Naive B cell (primary cell): ENCODE data around the gene MGAM2. TPM values are rescaled to one million over a fixed set of nuclear protein-coding genes. Genes with fewer than 3 reads are reported as not detected.
"Not testable (repeated sequence)": the region's sequence is repeated elsewhere in the genome, so short reads cannot be mapped to it uniquely, and the experiment has no call there.

Source experiments
- ATAC-seq, 2 donors: fragments of 150-1000 bp; cut with Tn5 transposase; 2 replicates each; pipeline ENCODE4 v1.10.0; 2021; ENCODE audit warnings: low read depth in 2 of 2, mild to moderate bottlenecking in 2 of 2, moderate library complexity in 2 of 2
- DNase-seq: peaks from one replicate; pipeline ENCODE4 v3.0.0; 2022
- H3K27ac Mint-ChIP-seq, 6 donors: one replicate each; pipeline ENCODE4 v1.8.0; 2020 to 2022; ENCODE audit warnings: mild to moderate bottlenecking in 6 of 6, mixed read lengths in 6 of 6, moderate library complexity in 5 of 6, inconsistent platforms in 2 of 6
- H3K27me3 Mint-ChIP-seq, 3 donors: one replicate each; pipeline ENCODE4 v1.8.0; 2021 to 2022; ENCODE audit warnings: mixed read lengths in 3 of 3, mild to moderate bottlenecking in 1 of 3
- H3K36me3 Mint-ChIP-seq, 2 donors: one replicate each; pipeline ENCODE4 v1.8.0; 2020 to 2022; ENCODE audit warnings: mixed read lengths in 2 of 2, inconsistent platforms in 1 of 2, mild to moderate bottlenecking in 1 of 2
- H3K4me1 Mint-ChIP-seq, 3 donors: one replicate each; pipeline ENCODE4 v1.8.0; 2020 to 2022; ENCODE audit warnings: mixed read lengths in 3 of 3, inconsistent platforms in 1 of 3, mild to moderate bottlenecking in 1 of 3, moderate library complexity in 1 of 3
- H3K4me3 Mint-ChIP-seq, 8 donors: one replicate each; pipeline ENCODE4 v1.8.0; 2020 to 2022; ENCODE audit warnings: mild to moderate bottlenecking in 8 of 8, mixed read lengths in 8 of 8, moderate library complexity in 8 of 8, inconsistent platforms in 2 of 8
- H3K9me3 Mint-ChIP-seq, 7 donors: one replicate each; pipeline ENCODE4 v1.8.0; 2020 to 2022; ENCODE audit warnings: mixed read lengths in 7 of 7, mild to moderate bottlenecking in 5 of 7, inconsistent platforms in 2 of 7, moderate library complexity in 1 of 7
- polyA plus RNA-seq, 6 donors: library from polyadenylated mRNA; unstranded; fragments of 300-500 nt; fragmentation: Illumina TruSeq; gene quantifications; one replicate each; pipeline ENCODE4 v1.2.3, GENCODE V29; 2021; ENCODE audit warnings: low read depth in 6 of 6

The MGAM2 gene
- polyA plus RNA-seq, 6 donors from 2014 or later, result not detected

GRCh38 chr7:142101794-142102193 lies 9.7 kb upstream of the MGAM2 start:
- H3K27ac Mint-ChIP-seq, ATAC-seq, H3K27me3 Mint-ChIP-seq, H3K9me3 Mint-ChIP-seq, H3K4me3 Mint-ChIP-seq, H3K4me1 Mint-ChIP-seq, DNase-seq, H3K36me3 Mint-ChIP-seq: not testable (repeated sequence)

GRCh38 chr7:142104550-142105527 lies 6.7 kb upstream of the MGAM2 start:
- Mint-ChIP-seq H3K27ac (no peak overlapping the region), H3K4me3 (no peak overlapping the region), H3K4me1 (peaks cover 0 to 2% (median 0%) of the 10 kb centered on the region in 3 donors), H3K36me3 (no peaks in the 10 kb centered on the region), H3K9me3 (no peaks in the 10 kb centered on the region), H3K27me3 (peaks cover 0 to 6% (median 4%) of the 10 kb centered on the region in 3 donors)
- no peak for ATAC-seq
- no peak for DNase-seq

GRCh38 chr7:142108728-142109505 lies 2.6 kb upstream of the MGAM2 start:
- DNase-seq, result no peak
- Mint-ChIP-seq H3K27me3 (peaks cover 4 to 17% (median 11%) of the 10 kb centered on the region in 3 donors), H3K36me3 (no peaks in the 10 kb centered on the region), H3K9me3 (no peaks in the 10 kb centered on the region), H3K4me1 (peaks cover 0 to 2% (median 0%) of the 10 kb centered on the region in 3 donors), H3K4me3 (no peak overlapping the region), H3K27ac (no peak overlapping the region)
- no peak for ATAC-seq

DNA sequence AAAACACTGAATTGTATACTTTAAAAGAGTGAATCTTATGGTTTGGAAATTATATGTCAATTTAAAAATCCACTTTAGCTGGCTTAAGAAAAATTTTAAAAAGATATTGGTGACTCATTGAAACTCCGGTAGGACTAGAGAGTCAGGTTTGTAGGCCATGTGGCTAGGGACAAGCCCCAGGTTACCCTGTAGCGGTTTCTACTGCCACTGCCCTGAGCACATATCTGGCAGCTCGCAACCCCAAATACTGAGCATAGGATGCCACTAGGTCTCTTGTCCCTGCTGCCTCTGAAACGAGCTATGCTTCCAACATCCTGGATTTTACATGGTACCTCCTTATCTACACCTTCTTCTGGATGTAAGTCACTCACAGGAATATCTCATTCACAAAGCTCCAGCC lies 1.4 kb upstream of the MGAM2 start:
- ATAC-seq, result no peak
- no peak overlapping the region for H3K4me3 Mint-ChIP-seq
- no peaks in the 10 kb centered on the region for H3K36me3 Mint-ChIP-seq
- H3K9me3 Mint-ChIP-seq, result no peaks in the 10 kb centered on the region
- no peak for DNase-seq
- H3K4me1 Mint-ChIP-seq, result no peaks in the 10 kb centered on the region
- no peak overlapping the region for H3K27ac Mint-ChIP-seq
- peaks cover 4 to 17% (median 11%) of the 10 kb centered on the region in 3 donors for H3K27me3 Mint-ChIP-seq

- Mint-ChIP-seq H3K36me3 (no peaks in the 10 kb centered on the region), H3K27me3 (peaks cover 4 to 17% (median 11%) of the 10 kb centered on the region in 3 donors), H3K4me1 (no peaks in the 10 kb centered on the region), H3K27ac (no peak overlapping the region), H3K4me3 (no peak overlapping the region), H3K9me3 (no peaks in the 10 kb centered on the region)
- DNase-seq (no peak), ATAC-seq (no peak)
Observed at GRCh38 chr7:142110638-142111037, 880 bp upstream of the MGAM2 start.

- no peak overlapping the region for H3K4me3 Mint-ChIP-seq
- no peaks in the 10 kb centered on the region for H3K9me3 Mint-ChIP-seq
- ATAC-seq, result no peak
- H3K4me1 Mint-ChIP-seq, result no peaks in the 10 kb centered on the region
- no peaks in the 10 kb centered on the region for H3K36me3 Mint-ChIP-seq
- H3K27me3 Mint-ChIP-seq, result peaks cover 4 to 17% (median 11%) of the 10 kb centered on the region in 3 donors
- no peak for DNase-seq
- H3K27ac Mint-ChIP-seq, result no peak overlapping the region
Observed at GRCh38 chr7:142112086-142112485, 568 bp downstream of the MGAM2 start.

- ATAC-seq, result no peak
- Mint-ChIP-seq H3K36me3 (no peaks in the 10 kb centered on the region), H3K4me3 (no peak overlapping the region), H3K4me1 (no peaks in the 10 kb centered on the region), H3K27ac (no peak overlapping the region), H3K27me3 (peaks cover 4 to 17% (median 9%) of the 10 kb centered on the region in 3 donors), H3K9me3 (no peaks in the 10 kb centered on the region)
- no peak for DNase-seq
Observed at GRCh38 chr7:142114207-142114606, 2.7 kb downstream of the MGAM2 start.

GRCh38 chr7:142120524-142120923 lies 9.0 kb downstream of the MGAM2 start:
- no peaks in the 10 kb centered on the region for H3K9me3 Mint-ChIP-seq
- no peaks in the 10 kb centered on the region for H3K36me3 Mint-ChIP-seq
- ATAC-seq (no peak), DNase-seq (no peak)
- no peak overlapping the region for H3K4me3 Mint-ChIP-seq
- peaks cover 0 to 5% (median 0%) of the 10 kb centered on the region in 3 donors for H3K27me3 Mint-ChIP-seq
- no peaks in the 10 kb centered on the region for H3K4me1 Mint-ChIP-seq
- H3K27ac Mint-ChIP-seq, result no peak overlapping the region

- no peak overlapping the region for H3K4me3 Mint-ChIP-seq
- H3K27ac Mint-ChIP-seq, result no peak overlapping the region
- peaks cover 0 to 7% (median 0%) of the 10 kb centered on the region in 7 donors for H3K9me3 Mint-ChIP-seq
- no peak for DNase-seq
- ATAC-seq, result no peak
- H3K4me1 Mint-ChIP-seq, result no peaks in the 10 kb centered on the region
- H3K27me3 Mint-ChIP-seq, result peaks cover 0 to 12% (median 5%) of the 10 kb centered on the region in 3 donors
- no peaks in the 10 kb centered on the region for H3K36me3 Mint-ChIP-seq
Observed at GRCh38 chr7:142123184-142123583, 11.7 kb downstream of the MGAM2 start.

DNA sequence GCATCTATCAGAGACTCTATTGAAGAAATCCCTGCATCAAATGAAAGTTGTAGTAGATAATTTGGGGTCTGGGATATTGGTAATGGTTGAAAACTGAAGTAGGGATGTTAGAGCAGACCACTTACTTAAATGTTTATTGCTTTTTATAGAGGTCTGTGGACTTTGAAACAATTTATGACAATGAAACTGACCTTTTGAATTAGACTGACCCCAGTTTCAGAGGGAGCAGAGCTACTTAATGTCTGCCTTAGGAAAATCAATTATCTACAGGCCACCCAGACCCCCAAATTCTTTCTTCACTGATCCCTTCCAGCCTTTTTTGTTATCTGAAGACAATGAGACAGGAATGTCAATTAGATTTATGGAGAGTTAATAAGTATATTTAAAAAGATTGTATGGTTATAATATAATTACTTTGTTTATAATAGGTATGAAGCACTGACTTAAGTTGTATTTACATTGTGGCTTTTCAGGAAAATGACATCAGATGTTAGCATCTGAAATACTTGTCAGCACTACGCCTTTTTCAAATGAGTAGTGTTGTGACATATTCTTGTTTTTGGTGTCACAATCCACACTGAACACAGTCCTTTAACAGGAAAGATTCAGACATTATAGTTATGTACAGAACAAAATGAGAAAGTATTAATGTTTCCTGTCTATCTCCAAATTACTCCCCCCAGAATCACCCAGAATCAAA lies 13.9 kb downstream of the MGAM2 start:
- ATAC-seq, result no peak
- peaks cover 5 to 12% (median 6%) of the 10 kb centered on the region in 3 donors for H3K27me3 Mint-ChIP-seq
- H3K9me3 Mint-ChIP-seq, result peaks cover 0 to 7% (median 0%) of the 10 kb centered on the region in 7 donors
- H3K27ac Mint-ChIP-seq, result no peak overlapping the region
- no peaks in the 10 kb centered on the region for H3K4me1 Mint-ChIP-seq
- no peaks in the 10 kb centered on the region for H3K36me3 Mint-ChIP-seq
- H3K4me3 Mint-ChIP-seq, result no peak overlapping the region
- DNase-seq, result no peak

- DNase-seq, result no peak
- Mint-ChIP-seq H3K4me3 (no peak overlapping the region), H3K27ac (no peak overlapping the region), H3K9me3 (peaks cover 0 to 7% (median 0%) of the 10 kb centered on the region in 7 donors), H3K36me3 (no peaks in the 10 kb centered on the region), H3K27me3 (peaks cover 6 to 12% (median 11%) of the 10 kb centered on the region in 3 donors), H3K4me1 (no peaks in the 10 kb centered on the region)
- ATAC-seq, result no peak
Observed at GRCh38 chr7:142130267-142130666, 18.7 kb downstream of the MGAM2 start.

DNA sequence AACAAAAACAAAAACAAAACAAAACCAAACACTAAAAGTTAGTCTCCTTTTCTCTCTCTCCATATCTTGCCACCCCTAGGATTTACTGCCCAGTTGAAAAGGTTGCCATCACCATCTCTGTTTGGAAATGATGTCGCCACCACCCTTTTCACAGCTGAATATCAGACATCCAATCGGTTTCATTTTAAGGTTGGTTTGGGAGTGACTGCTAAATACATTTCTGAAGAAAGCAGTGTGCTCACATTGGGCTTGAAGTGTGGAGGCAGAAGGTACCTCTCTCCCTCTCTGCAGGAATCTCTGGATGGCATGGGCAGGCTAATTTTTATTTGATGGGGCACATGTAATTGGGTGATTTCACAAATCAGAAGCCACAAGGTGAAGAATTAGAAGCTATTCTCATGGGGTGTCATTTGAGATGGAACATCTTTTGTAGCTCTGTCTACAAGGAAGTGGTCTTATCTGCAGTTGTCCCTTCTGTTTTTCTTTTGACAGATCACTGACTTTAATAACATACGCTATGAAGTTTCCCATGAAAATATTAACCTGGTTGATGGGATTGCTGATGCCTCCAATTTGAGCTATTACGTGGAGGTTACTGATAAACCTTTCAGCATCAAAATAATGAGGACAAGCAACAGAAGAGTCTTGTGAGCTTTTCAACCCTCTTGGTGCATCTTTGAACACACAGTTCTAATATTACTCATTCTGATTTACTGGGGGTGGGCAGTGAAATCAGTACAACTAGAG lies 20.1 kb downstream of the MGAM2 start:
- Mint-ChIP-seq H3K27ac (no peak overlapping the region), H3K36me3 (no peaks in the 10 kb centered on the region), H3K9me3 (peaks cover 0 to 7% (median 0%) of the 10 kb centered on the region in 7 donors), H3K27me3 (peaks cover 6 to 12% (median 11%) of the 10 kb centered on the region in 3 donors), H3K4me3 (no peak overlapping the region), H3K4me1 (no peaks in the 10 kb centered on the region)
- DNase-seq (no peak), ATAC-seq (no peak)

DNA sequence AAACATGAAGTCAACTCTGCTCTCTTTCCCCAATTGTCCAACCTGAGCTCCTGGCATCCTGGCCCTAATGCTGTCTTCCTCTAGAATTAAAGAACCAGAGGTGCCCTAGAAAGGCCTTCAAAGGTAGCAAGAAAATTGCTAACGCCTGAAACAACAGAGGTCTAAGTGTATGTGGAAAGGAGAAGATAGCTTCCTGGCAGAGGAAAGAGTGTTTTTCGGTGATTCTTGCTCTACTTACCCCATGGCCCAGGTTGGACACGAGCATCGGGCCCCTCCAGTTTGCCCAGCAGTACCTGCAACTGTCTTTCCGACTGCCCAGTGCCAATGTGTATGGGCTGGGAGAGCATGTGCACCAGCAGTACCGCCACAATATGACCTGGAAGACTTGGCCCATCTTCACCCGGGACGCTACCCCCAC lies 22.2 kb downstream of the MGAM2 start:
- DNase-seq, result no peak
- no peaks in the 10 kb centered on the region for H3K9me3 Mint-ChIP-seq
- no peak for ATAC-seq
- no peak overlapping the region for H3K4me3 Mint-ChIP-seq
- H3K36me3 Mint-ChIP-seq, result no peaks in the 10 kb centered on the region
- H3K27ac Mint-ChIP-seq, result no peak overlapping the region
- peaks cover 0 to 12% (median 4%) of the 10 kb centered on the region in 3 donors for H3K27me3 Mint-ChIP-seq
- no peaks in the 10 kb centered on the region for H3K4me1 Mint-ChIP-seq
